HG03558 (cell line): ENCODE results near the gene HNF4A.

Experiments
- ATAC-seq: cut with Tn5 transposase; IDR thresholded peaks from one replicate; pipeline ENCODE4 v1.9.1; 2021; ENCODE audit warnings: moderate number of reproducible peaks; ENCODE audit not compliant: unreplicated experiment; ENCODE audit errors: extremely low read depth

The HNF4A gene

GRCh38 chr20:44389871-44390270 lies 34.4 kb downstream of the HNF4A start:
- ATAC-seq = no peak

- ATAC-seq = no peak
Measured at GRCh38 chr20:44390280-44390679, 34.8 kb downstream of the HNF4A start.

- no peak for ATAC-seq
Measured at GRCh38 chr20:44392088-44392775, 36.7 kb downstream of the HNF4A start.

GRCh38 chr20:44392776-44393607 lies 37.5 kb downstream of the HNF4A start:
- ATAC-seq = no peak

- no peak for ATAC-seq
Measured at GRCh38 chr20:44393608-44394451, 38.3 kb downstream of the HNF4A start.

- no peak for ATAC-seq
Measured at GRCh38 chr20:44394452-44394701, 38.9 kb downstream of the HNF4A start.

- ATAC-seq = no peak
Measured at GRCh38 chr20:44394702-44395460, 39.4 kb downstream of the HNF4A start.

GRCh38 chr20:44395461-44396340 lies 40.2 kb downstream of the HNF4A start:
- ATAC-seq = no peak

- ATAC-seq = no peak
Measured at GRCh38 chr20:44396369-44397130, 41.1 kb downstream of the HNF4A start.

- ATAC-seq = no peak
Measured at GRCh38 chr20:44398335-44398734, 42.8 kb downstream of the HNF4A start.

- ATAC-seq = no peak
Measured at GRCh38 chr20:44399446-44399845, 43.9 kb downstream of the HNF4A start.

- no peak for ATAC-seq
Measured at GRCh38 chr20:44400671-44400969, 45.1 kb downstream of the HNF4A start.

- ATAC-seq = no peak
Measured at GRCh38 chr20:44400970-44401769, 45.7 kb downstream of the HNF4A start.

- ATAC-seq = no peak
Measured at GRCh38 chr20:44401770-44402390, 46.4 kb downstream of the HNF4A start.

- ATAC-seq = no peak
Measured at GRCh38 chr20:44402391-44403193, 47.1 kb downstream of the HNF4A start.

GRCh38 chr20:44403194-44404112 lies 48.0 kb downstream of the HNF4A start:
- ATAC-seq = no peak
